Effector CD8-positive, alpha-beta T cell (primary cell): ENCODE results near the gene YWHAG.
"Not testable (repeated sequence)": the region's sequence is repeated elsewhere in the genome, so short reads cannot be mapped to it uniquely, and the experiment has no call there.

Experiments used
- DNase-seq: peaks from one replicate; lab custom pipeline; 2025; lab: John Stamatoyannopoulos, UW

YWHAG gene

GRCh38 chr7:76377186-76377918 lies 18.6 kb upstream of the YWHAG start:
- DNase-seq = no peak

- no peak for DNase-seq
Measured at GRCh38 chr7:76375251-76375650, 16.5 kb upstream of the YWHAG start.

- no peak for DNase-seq
Measured at GRCh38 chr7:76372984-76373833, 14.4 kb upstream of the YWHAG start.

GRCh38 chr7:76371396-76371795 lies 12.6 kb upstream of the YWHAG start:
- DNase-seq = no peak

- no peak for DNase-seq
Measured at GRCh38 chr7:76369018-76369417, 10.2 kb upstream of the YWHAG start.

- DNase-seq = no peak
Measured at GRCh38 chr7:76368190-76368589, 9.4 kb upstream of the YWHAG start.

GRCh38 chr7:76364198-76364584 lies 5.4 kb upstream of the YWHAG start:
- no peak for DNase-seq

- not testable (repeated sequence) for DNase-seq
Measured at GRCh38 chr7:76363754-76364153, 5.0 kb upstream of the YWHAG start.

GRCh38 chr7:76359978-76360638 lies 1.3 kb upstream of the YWHAG start:
- DNase-seq = no peak

- peak; percentile 90 for DNase-seq
Measured at GRCh38 chr7:76359111-76359977, 553 bp upstream of the YWHAG start.

- DNase-seq = peak; percentile 47
Measured at GRCh38 chr7:76358011-76358480, 745 bp downstream of the YWHAG start.

GRCh38 chr7:76357475-76358010 lies 1.2 kb downstream of the YWHAG start:
- DNase-seq = no peak

- DNase-seq = no peak
Measured at GRCh38 chr7:76356823-76357222, 2.0 kb downstream of the YWHAG start.

- DNase-seq = no peak
Measured at GRCh38 chr7:76356115-76356514, 2.7 kb downstream of the YWHAG start.

GRCh38 chr7:76354981-76355730 lies 3.6 kb downstream of the YWHAG start:
- no peak for DNase-seq

- no peak for DNase-seq
Measured at GRCh38 chr7:76354516-76354915, 4.3 kb downstream of the YWHAG start.

- no peak for DNase-seq
Measured at GRCh38 chr7:76353744-76354143, 5.0 kb downstream of the YWHAG start.

GRCh38 chr7:76352193-76352592 lies 6.6 kb downstream of the YWHAG start:
- no peak for DNase-seq

GRCh38 chr7:76351372-76351771 lies 7.4 kb downstream of the YWHAG start:
- no peak for DNase-seq

GRCh38 chr7:76349313-76349885 lies 9.4 kb downstream of the YWHAG start:
- DNase-seq = no peak
